Skin epidermis (tissue), 12 donors: ENCODE data around the gene RPRML.
"Not testable (repeated sequence)": the region's sequence is repeated elsewhere in the genome, so short reads cannot be mapped to it uniquely, and the experiment has no call there.

ENCODE experiments used
- H3K27ac ChIP-seq, 21 experiments: fragments of 200-600 bp; sonication (generic) in 11 of 21; one replicate each; pipeline ENCODE4 v1.5.0; 2020; ENCODE audit warnings: mild to moderate bottlenecking in 3 of 21, inconsistent platforms in 2 of 21, moderate library complexity in 2 of 21
- H3K4me3 ChIP-seq, 7 experiments: fragments of 200-600 bp; sonication (generic) in 2 of 7; one replicate each; pipeline ENCODE4 v1.5.0; 2020; ENCODE audit warnings: inconsistent platforms in 2 of 7, mild to moderate bottlenecking in 2 of 7, moderate library complexity in 1 of 7

Gene RPRML

GRCh38 chr17:46979147-46979863 lies at the start of gene RPRML:
Gene RPRML (minus strand): TSS chr17:46979253. CDS start chr17:46979007, 246 bp downstream.
- H3K4me3 ChIP-seq = peak within 1 kb of the TSS; percentile 19 to 54 (median 43)
- peak within 1 kb of the TSS in 2 of 21 experiments; percentile 5 to 7 for H3K27ac ChIP-seq

DNA sequence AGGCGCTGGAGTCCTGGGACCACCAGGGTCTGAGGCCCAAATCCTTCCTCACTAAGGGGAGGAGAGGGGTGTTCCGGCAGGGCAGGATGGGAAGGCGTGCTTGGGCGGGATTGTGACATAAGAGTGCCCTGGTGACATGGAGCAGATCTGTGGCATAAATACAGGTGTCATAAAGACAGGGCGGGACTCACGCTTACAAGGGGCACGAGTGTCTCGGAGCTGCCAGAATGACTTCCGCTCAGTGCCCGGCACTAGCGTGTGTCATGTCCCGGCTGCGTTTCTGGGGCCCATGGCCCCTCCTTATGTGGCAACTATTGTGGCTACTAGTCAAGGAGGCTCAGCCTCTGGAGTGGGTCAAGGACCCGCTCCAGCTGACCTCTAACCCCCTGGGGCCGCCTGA lies 37.9 kb upstream of the RPRML start:
- H3K4me3 ChIP-seq, H3K27ac ChIP-seq: not testable (repeated sequence)

- Histone ChIP-seq H3K27ac (no peak overlapping the region), H3K4me3 (no peak overlapping the region)
These were observed 34.3 kb upstream of the RPRML start for GRCh38 chr17:47013341-47013740.

GRCh38 chr17:47012457-47012856 lies 33.4 kb upstream of the RPRML start:
- H3K27ac ChIP-seq = no peak overlapping the region

DNA sequence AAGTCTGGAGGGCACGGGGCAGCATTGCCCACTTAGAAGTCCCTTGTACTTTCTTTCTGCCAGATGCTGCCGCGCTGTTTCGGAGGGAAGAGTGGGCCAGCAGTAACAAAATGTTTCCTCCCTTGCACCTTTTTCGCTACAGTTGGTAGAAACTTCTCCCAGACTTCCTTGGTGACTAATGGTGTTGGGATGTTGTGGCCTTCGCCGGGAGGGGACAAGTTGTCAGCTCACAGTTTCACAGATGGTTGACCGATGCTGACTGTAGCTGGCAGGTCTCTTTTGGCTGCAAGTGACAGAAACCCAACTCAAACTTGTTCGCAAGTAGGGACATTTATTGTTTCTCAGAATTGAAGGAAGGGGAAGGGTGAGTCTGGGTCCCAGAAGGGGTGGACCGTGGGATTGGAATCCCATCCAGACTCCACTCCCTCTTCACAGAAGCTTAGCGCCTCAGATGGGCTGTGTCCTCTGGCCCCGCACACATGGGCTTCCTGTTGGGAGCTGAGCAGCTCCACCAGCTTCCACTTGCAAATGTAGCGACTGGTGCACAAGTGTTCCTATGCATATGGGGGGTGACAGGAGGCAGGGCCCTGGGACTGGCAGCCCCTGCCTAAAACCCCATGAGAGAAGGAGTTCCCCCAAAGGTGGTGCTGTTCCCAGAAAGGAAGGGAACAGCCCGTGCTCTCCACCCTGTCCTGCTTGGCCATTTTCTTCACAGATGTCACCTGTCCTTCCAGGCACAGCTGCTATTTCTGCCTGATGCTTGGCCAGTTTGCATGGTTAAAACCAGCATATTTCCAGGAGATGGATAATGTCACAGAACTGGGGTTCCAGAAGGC lies 30.9 kb upstream of the RPRML start:
- no peak overlapping the region for H3K27ac ChIP-seq

More at GRCh38 chr17:47012457-47012856, 33.4 kb upstream of the RPRML start:
- H3K4me3 ChIP-seq = no peak overlapping the region

DNA sequence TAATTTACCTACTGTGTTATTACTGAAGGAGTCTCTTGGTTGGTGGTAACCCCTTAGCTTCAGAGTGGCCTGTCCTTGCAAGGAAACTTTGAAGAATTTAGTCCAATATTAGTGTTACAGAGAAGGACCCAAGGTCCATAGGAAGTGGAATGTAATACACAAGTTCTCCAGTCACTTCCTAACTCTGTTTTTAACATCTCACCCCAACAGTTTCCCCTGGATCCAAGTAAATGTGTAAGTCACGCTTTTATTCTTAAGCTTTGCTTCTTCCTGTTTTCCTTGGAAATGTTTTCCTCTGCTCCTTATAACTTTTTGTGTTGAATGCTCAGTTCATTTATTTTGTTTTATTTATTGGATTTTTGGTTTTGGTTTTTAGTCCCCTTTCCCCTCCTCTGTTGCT lies 25.9 kb upstream of the RPRML start:
- Histone ChIP-seq H3K27ac (no peak overlapping the region), H3K4me3 (no peak overlapping the region)

More for the DNA sequence above, 30.9 kb upstream of the RPRML start:
- no peak overlapping the region for H3K4me3 ChIP-seq

DNA sequence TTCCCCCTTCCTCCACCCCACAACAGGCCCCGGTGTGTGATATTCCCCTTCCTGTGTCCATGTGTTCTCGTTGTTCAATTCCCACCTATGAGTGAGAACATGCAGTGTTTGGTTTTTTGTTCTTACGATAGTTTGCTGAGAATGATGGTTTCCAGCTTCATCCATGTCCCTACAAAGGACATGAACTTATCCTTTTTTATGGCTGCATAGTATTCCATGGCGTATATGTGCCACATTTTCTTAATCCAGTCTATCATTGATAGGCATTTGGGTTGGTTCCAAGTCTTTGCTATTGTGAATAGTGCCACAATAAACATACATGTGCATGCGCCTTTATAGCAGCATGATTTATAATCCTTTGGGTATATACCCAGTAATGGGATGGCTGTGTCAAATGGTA lies 24.8 kb upstream of the RPRML start:
- H3K27ac ChIP-seq, H3K4me3 ChIP-seq: not testable (repeated sequence)

DNA sequence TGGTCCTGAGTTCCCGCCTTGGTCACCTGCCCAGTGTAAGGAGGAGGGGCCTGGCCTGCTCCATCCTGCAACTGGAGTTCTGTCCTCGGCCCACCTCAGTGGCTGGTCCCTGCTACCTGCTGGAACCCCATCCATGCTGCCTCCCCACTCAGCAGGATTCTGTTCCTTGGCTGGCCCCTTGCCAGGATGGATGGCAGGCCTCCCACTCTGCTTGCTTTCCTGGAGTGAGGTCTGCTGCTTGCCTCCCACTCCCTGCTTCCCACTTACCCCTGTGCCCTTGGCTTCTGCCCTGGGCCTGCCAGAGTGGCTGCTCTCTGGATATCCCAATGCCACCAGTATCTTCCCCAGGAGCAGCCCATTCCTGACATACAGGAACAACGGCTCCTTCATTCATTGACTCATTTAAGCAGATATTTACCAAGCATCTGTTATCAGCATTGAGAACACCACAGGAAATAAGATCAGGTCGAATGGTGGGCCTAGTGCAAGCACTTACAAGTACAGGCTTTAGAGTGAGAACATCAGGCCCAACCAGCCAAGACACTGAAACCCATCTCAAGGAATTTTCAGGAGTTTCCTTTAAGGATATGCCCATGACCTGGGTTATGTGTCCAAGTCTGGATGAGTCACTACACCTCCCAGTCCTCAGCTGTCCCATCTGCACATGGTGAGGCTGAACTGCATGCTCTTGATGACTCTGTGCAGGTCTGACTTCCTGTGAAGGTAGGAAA lies 17.0 kb upstream of the RPRML start:
- no peak overlapping the region for H3K4me3 ChIP-seq
- H3K27ac ChIP-seq = no peak overlapping the region

GRCh38 chr17:46994993-46995392 lies 15.9 kb upstream of the RPRML start:
- H3K4me3 ChIP-seq = no peak overlapping the region
- no peak overlapping the region for H3K27ac ChIP-seq

DNA sequence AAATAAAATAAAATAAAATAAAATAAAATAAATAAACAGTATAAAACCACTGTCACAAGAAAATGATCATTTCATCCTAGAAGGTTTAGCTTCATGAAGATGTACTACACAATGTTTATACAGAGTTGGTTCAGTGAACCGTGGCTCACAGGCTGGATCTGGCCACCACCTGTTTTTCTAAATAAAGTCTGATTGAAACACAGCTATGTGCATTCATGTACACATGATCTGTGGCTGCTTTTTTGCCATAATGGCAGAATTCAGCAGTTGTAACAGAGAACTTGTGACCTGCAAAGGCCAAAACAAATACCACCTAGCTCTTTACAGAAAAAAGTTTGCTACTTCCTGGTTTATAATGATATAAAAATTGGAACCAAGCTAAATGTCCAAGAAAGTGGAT lies 12.6 kb upstream of the RPRML start:
- no peak overlapping the region for H3K27ac ChIP-seq
- no peak overlapping the region for H3K4me3 ChIP-seq

DNA sequence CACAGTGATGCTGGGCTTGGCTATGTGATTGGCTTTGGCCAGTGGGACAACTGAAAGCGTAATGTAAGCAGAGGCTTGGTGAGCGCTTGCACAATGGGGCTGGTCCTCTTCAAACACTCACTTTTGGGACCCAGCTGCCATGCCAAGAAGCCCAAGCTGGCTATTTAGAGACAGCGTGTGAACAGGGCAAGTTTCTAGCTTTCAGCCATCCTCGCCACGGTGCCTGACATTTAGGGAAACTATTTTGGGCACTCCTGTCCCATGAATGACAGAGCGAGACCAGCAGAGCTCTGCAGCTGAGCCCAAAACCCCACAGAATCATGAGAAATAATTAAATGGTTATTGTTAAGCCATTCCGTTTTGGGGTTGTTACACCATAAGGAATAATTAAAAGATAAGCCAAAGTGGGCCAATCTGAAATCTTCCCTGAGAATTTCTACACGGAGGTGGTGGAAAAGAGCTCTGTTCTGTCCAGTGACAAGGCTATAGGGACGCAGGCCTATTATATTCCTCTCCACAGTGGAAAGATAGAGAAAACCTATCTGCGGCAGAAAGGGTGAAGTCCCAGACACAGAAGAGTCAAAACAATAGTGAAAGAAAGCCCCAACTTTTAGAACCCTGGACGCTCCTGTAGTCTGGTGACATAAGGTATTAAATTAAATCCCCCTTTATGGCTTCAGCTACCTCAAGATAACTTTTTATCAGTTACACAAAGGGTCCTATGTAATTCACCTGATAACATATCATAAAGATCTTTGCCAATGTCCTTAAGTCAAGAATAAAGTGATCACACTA lies 10.8 kb upstream of the RPRML start:
- Histone ChIP-seq H3K4me3 (no peak overlapping the region), H3K27ac (no peak overlapping the region)

DNA sequence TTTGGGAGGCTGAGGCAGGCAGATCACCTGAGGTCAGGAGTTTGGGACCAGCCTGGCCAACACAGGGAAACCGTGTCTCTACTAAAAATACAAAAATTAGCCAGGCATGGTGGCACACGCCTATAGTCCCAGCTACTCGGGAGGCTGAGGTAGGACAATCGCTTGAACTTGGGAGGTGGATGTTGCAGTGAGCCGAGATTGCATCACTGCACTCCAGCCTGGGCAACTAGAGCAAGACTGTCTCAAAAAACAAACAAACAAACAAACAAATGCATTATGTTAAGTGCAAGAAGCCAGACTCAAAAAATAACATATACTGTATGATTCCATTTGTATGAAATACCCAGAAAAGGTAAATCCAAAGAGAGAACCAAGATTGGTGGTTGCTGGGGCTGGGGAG lies 8.9 kb upstream of the RPRML start:
- not testable (repeated sequence) for H3K4me3 ChIP-seq, H3K27ac ChIP-seq

DNA sequence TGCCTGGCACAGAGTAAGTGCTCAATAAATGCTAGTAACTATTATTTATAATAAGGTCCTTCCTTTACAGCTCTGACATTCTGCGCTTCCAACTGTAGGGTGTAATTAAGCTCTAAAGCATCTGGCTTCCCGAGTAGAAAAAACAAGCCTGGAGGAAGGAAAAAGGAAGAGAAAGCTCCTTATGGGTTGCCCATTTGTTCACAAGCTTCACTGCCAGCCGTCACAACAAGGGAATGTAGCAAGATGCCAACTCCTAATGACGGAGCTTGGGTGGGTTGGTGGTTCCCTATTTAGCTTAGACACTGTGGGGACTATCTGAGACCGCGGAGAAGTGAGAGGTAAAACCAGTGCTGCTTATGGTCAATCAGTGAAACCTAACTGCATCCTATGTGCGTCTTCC lies 7.3 kb upstream of the RPRML start:
- H3K4me3 ChIP-seq = no peak overlapping the region
- H3K27ac ChIP-seq = no peak overlapping the region

DNA sequence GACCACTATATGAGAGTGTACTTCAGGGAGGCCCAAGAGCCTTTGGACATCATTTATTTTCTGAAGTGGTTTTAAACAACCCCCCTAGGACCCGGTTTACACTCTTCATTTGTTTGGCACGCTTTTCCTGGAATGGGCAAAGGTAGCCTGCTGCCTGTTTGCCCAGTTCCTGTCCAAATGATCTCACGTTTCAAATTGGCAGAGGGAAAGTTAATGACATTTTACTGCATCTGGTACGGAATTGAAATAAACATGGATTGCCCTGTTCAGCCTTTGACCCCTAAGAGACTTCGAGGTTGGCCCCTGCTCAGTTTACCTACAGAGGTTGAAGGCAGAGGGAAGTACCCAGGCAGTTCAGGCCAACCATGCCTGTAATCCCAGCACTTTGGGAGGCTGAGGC lies 5.8 kb upstream of the RPRML start:
- Histone ChIP-seq H3K27ac (no peak overlapping the region), H3K4me3 (no peak overlapping the region)

GRCh38 chr17:46984341-46984740 lies 5.3 kb upstream of the RPRML start:
- H3K4me3 ChIP-seq = no peak overlapping the region
- H3K27ac ChIP-seq = no peak overlapping the region

- H3K4me3 ChIP-seq = no peak overlapping the region
- no peak overlapping the region for H3K27ac ChIP-seq
These were observed 4.7 kb upstream of the RPRML start for GRCh38 chr17:46983782-46984181.

DNA sequence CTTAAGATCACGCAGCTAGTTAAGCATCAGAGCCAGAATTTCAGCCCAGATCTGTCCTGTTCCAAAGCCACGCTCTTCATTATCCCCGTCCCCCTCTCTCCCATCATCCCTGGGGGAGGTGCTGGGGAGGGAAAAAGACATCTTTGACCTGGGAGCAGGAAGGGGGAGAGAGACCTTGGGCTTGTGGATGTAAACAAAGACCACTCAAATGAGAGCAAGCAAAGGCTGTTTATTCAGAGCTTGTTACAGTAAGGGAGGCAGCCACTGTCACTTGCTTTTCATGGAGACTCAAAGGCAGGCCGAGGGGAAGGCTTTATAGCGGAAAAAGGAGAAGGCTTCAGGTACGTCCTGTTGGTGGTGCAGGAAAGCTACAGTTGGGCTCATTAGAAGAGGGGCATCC lies 3.5 kb upstream of the RPRML start:
- H3K27ac ChIP-seq = no peak overlapping the region
- H3K4me3 ChIP-seq = no peak overlapping the region

DNA sequence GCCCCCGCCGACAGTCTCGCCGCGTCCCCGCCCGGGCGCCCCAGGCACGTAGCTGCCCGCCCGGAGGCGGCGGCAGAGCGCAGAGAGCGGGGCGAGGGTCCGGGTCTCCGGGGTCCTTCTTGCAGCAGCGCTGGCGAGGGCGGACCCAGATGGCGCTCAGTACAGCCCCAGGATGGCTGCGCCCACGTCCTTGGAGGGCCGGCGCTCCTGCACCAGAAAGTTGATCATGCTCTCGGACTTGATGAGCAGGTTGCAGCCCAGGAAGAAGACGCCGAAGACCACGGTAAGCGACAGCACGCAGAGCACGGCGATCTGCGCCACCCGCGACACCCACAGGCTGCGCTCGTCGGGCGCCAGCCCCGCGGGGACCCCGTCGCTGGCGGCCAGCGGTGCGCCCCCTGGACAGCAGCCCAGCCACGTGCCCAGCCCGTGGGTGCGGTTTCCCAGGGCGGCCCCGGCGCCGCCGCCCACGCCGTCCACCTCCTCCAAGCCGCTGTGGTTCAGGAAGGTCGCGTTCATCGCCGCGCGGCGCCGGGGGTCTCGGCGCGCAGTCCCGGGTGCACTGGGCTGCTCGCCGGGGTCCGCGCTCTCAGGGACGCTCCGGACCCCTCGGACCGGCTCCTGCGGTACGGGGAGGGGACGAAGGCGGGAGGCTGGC lies 435 bp downstream of the RPRML start:
- Histone ChIP-seq H3K27ac (peak overlapping the region in 2 of 21 experiments; percentile 5 to 7), H3K4me3 (peak overlapping the region; percentile 19 to 54 (median 43))
